ENCODE results near the gene ITLN1.
"Not testable (repeated sequence)": the region's sequence is repeated elsewhere in the genome, so short reads cannot be mapped to it uniquely, and the experiment has no call there.

ITLN1 gene

GRCh38 chr1:160882582-160882981 lies 2.4 kb downstream of the ITLN1 start:
- DNase-seq, result no peak

- not testable (repeated sequence) for DNase-seq
Observed at GRCh38 chr1:160881264-160881663, 3.7 kb downstream of the ITLN1 start.

- no peak for DNase-seq
Observed at GRCh38 chr1:160880216-160880615, 4.8 kb downstream of the ITLN1 start.

- DNase-seq, result no peak
Observed at GRCh38 chr1:160879056-160879455, 5.9 kb downstream of the ITLN1 start.

GRCh38 chr1:160877221-160877620 lies 7.8 kb downstream of the ITLN1 start:
- DNase-seq, result peak; percentile 31

GRCh38 chr1:160876311-160876710 lies 8.7 kb downstream of the ITLN1 start:
- DNase-seq, result no peak

- DNase-seq, result not testable (repeated sequence)
Observed at GRCh38 chr1:160875591-160875990, 9.4 kb downstream of the ITLN1 start.

GRCh38 chr1:160874935-160875334 lies 10.0 kb downstream of the ITLN1 start:
- no peak for DNase-seq

GRCh38 chr1:160868141-160868540 lies 16.8 kb downstream of the ITLN1 start:
- DNase-seq, result no peak

- not testable (repeated sequence) for DNase-seq
Observed at GRCh38 chr1:160867651-160868050, 17.3 kb downstream of the ITLN1 start.

GRCh38 chr1:160866695-160867260 lies 18.2 kb downstream of the ITLN1 start:
- DNase-seq, result no peak

- DNase-seq, result no peak
Observed at GRCh38 chr1:160866001-160866694, 18.8 kb downstream of the ITLN1 start.

- no peak for DNase-seq
Observed at GRCh38 chr1:160865337-160865736, 19.6 kb downstream of the ITLN1 start.

- no peak for DNase-seq
Observed at GRCh38 chr1:160864173-160864572, 20.8 kb downstream of the ITLN1 start.

- no peak for DNase-seq
Observed at GRCh38 chr1:160863774-160864131, 21.2 kb downstream of the ITLN1 start.

GRCh38 chr1:160863061-160863773 lies 21.8 kb downstream of the ITLN1 start:
- no peak for DNase-seq

GRCh38 chr1:160862203-160863060 lies 22.5 kb downstream of the ITLN1 start, which contains the start of gene CD244:
Gene CD244 (minus strand): TSS chr1:160862887. CDS start chr1:160862677, 210 bp downstream.
- peak; percentile 57 for DNase-seq

- DNase-seq, result no peak
Observed at GRCh38 chr1:160860840-160861505, 24.0 kb downstream of the ITLN1 start.

GRCh38 chr1:160859166-160859565 lies 25.8 kb downstream of the ITLN1 start:
- DNase-seq, result no peak

GRCh38 chr1:160858507-160858906 lies 26.5 kb downstream of the ITLN1 start:
- no peak for DNase-seq

- no peak for DNase-seq
Observed at GRCh38 chr1:160858097-160858496, 26.9 kb downstream of the ITLN1 start.

GRCh38 chr1:160855181-160855981 lies 29.6 kb downstream of the ITLN1 start:
- DNase-seq, result peak; percentile 23
